SU-DHL-6 (cell line): Measurements from ENCODE around the gene TADA1.

Experiments
- H2AFZ ChIP-seq: fragments of 200-600 bp; sonication (generic); 2 replicates; pipeline ENCODE4 v1.6.1; 2014; ENCODE audit warnings: low read depth, mild to moderate bottlenecking, moderate library complexity, mixed read lengths, antibody characterized with exemption, low read length; ENCODE audit not compliant: severe bottlenecking
- H3F3A ChIP-seq: fragments of 200-600 bp; shearing (Covaris generic); 2 replicates; pipeline ENCODE4 v1.6.0; 2016; ENCODE audit warnings: antibody characterized with exemption, mild to moderate bottlenecking; ENCODE audit not compliant: insufficient read depth
- H3K27ac ChIP-seq: fragments of 200-600 bp; sonication (generic); 2 replicates; pipeline ENCODE4 v1.5.1; 2016; ENCODE audit warnings: low read depth, mild to moderate bottlenecking, low read length, moderate library complexity, mixed read lengths
- H3K27me3 ChIP-seq: fragments of 200-600 bp; sonication (generic), shearing (Covaris generic); 2 replicates; pipeline ENCODE4 v1.6.0; 2014; ENCODE audit warnings: mild to moderate bottlenecking, low read length
- H3K36me3 ChIP-seq: fragments of 200-600 bp; sonication (generic); 2 replicates; pipeline ENCODE4 v1.6.1; 2014; ENCODE audit warnings: mild to moderate bottlenecking, low read length, mixed read lengths
- H3K4me2 ChIP-seq: fragments of 300-600, 200-600 bp; shearing (Covaris generic), sonication (generic); 2 replicates; pipeline ENCODE4 v1.6.0; 2014; ENCODE audit warnings: low read length, low read depth, mild to moderate bottlenecking; ENCODE audit not compliant: poor library complexity, severe bottlenecking
- H3K4me3 ChIP-seq: fragments of 200-600 bp; sonication (generic); 2 replicates; pipeline ENCODE4 v1.5.1; 2014; ENCODE audit warnings: antibody characterized with exemption, low read length, mild to moderate bottlenecking, mixed read lengths; ENCODE audit not compliant: insufficient read depth, poor library complexity, severe bottlenecking
- H3K79me2 ChIP-seq: fragments of 200-600 bp; sonication (generic); 2 replicates; pipeline ENCODE4 v1.6.1; 2014; ENCODE audit warnings: mild to moderate bottlenecking, low read length, moderate library complexity; ENCODE audit not compliant: insufficient read depth
- H3K9ac ChIP-seq: fragments of 200-600 bp; sonication (generic); 2 replicates; pipeline ENCODE4 v1.7.0; 2014; ENCODE audit warnings: mild to moderate bottlenecking, low read length
- H3K9me2 ChIP-seq: fragments of 200-600 bp; sonication (generic); replicated peaks from 2 replicates; pipeline ENCODE4 v1.6.1; 2014; ENCODE audit warnings: low read length; ENCODE audit not compliant: insufficient read depth
- H3K9me3 ChIP-seq: fragments of 200-600 bp; sonication (generic); 2 replicates; pipeline ENCODE4 v1.6.1; 2014; ENCODE audit warnings: low read length, mixed read lengths; ENCODE audit not compliant: insufficient read depth
- H4K20me1 ChIP-seq: fragments of 200-600 bp; sonication (generic); 2 replicates; pipeline ENCODE4 v1.6.1; 2014; ENCODE audit warnings: low read depth, mild to moderate bottlenecking, antibody characterized with exemption, low read length, moderate library complexity, mixed read lengths
- EZH2phosphoT487 ChIP-seq: fragments of 200-600 bp; sonication (generic), shearing (Covaris generic); conservative IDR thresholded peaks from 2 replicates; pipeline ENCODE4 v1.6.1; 2018; ENCODE audit warnings: mild to moderate bottlenecking, antibody characterized with exemption, low read length, moderate library complexity, mixed read lengths
- TF ChIP-seq, protein P1 (sequence below): fragments of 200-600 bp; sonication (generic); IDR thresholded peaks from one replicate; pipeline ENCODE4 v1.5.1; 2017; ENCODE audit warnings: antibody characterized with exemption, mild to moderate bottlenecking, low read length, moderate library complexity; ENCODE audit not compliant: insufficient read depth, poor library complexity, severe bottlenecking

TADA1 gene

DNA sequence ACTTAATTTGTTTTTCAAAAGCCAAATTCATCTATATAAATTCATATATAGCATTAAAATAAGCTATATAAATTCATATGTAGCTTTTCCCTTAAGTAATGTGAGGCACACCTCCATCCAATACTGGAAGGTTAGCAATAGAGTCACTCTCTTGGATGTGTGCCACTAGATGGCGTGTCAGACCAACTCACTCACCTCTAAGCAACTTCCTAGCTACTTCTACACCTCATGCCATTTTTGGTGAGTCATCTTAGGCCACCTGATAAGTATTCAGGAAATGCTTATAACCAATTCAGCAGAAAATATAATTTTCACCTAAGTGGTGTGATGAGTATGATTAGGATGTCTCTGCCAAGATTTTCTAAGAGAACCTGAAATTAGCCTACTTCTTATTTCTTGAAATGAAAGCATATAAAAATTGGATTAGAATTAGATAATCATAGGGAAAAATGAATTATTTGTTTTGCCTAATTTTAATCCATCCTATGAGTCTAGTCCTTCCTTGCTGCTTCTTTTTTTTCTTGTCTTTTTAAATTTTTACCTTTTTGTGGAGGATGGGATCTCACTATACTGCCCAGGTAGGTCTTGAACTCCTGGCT is 34.4 kb upstream of the TADA1 start:
- H2AFZ ChIP-seq: no peak overlapping the region
- H3K4me3 ChIP-seq: no peak overlapping the region
- H3K4me2 ChIP-seq: no peak overlapping the region
- no peak overlapping the region for H3K9ac ChIP-seq
- H3K27ac ChIP-seq: no peak overlapping the region
- H3K9me2 ChIP-seq: no peaks in the 10 kb centered on the region
- no peaks in the 10 kb centered on the region for H4K20me1 ChIP-seq
- H3K79me2 ChIP-seq: no peaks in the 10 kb centered on the region
- H3K36me3 ChIP-seq: 0 out of 2 replicates have a peak, but pooled peaks cover 4% of the 10 kb centered on the region
- H3K27me3 ChIP-seq: no peaks in the 10 kb centered on the region
- H3K9me3 ChIP-seq: 0 out of 2 replicates have a peak, but pooled peaks cover 4% of the 10 kb centered on the region
- no peaks in the 10 kb centered on the region for H3F3A ChIP-seq
- no peak for TF ChIP-seq EZH2phosphoT487
- TF ChIP-seq, protein P1, sequence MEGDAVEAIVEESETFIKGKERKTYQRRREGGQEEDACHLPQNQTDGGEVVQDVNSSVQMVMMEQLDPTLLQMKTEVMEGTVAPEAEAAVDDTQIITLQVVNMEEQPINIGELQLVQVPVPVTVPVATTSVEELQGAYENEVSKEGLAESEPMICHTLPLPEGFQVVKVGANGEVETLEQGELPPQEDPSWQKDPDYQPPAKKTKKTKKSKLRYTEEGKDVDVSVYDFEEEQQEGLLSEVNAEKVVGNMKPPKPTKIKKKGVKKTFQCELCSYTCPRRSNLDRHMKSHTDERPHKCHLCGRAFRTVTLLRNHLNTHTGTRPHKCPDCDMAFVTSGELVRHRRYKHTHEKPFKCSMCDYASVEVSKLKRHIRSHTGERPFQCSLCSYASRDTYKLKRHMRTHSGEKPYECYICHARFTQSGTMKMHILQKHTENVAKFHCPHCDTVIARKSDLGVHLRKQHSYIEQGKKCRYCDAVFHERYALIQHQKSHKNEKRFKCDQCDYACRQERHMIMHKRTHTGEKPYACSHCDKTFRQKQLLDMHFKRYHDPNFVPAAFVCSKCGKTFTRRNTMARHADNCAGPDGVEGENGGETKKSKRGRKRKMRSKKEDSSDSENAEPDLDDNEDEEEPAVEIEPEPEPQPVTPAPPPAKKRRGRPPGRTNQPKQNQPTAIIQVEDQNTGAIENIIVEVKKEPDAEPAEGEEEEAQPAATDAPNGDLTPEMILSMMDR: peak; percentile 87

DNA sequence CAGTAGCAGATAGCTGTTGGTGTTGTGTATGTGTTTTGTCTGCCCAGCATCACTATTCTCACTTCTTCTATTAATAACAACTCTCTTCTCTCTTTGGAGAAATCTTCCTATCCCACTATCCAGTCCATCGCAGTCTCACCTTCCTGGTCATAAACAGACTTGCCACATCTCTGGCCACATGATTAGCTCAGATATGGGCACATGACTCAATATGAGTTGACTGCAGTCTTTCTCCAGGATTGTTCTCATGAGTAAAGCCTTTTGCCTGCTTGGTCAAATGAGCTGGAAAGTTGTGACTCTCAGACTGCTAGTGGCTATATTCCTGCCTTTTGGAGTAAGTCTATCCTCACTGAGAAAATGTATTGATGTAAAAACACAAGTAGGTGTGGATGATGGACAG is 32.9 kb upstream of the TADA1 start:
- H3K27me3 ChIP-seq: no peaks in the 10 kb centered on the region
- no peak for TF ChIP-seq EZH2phosphoT487
- TF ChIP-seq, protein P1: no peak
- H3F3A ChIP-seq: no peaks in the 10 kb centered on the region
- no peaks in the 10 kb centered on the region for H3K79me2 ChIP-seq
- 0 out of 2 replicates have a peak, but pooled peaks cover 4% of the 10 kb centered on the region for H3K36me3 ChIP-seq
- H3K9ac ChIP-seq: no peak overlapping the region
- H3K9me2 ChIP-seq: no peaks in the 10 kb centered on the region
- H3K4me3 ChIP-seq: no peak overlapping the region
- no peaks in the 10 kb centered on the region for H4K20me1 ChIP-seq
- no peak overlapping the region for H2AFZ ChIP-seq
- H3K27ac ChIP-seq: no peak overlapping the region
- no peak overlapping the region for H3K4me2 ChIP-seq
- H3K9me3 ChIP-seq: 0 out of 2 replicates have a peak, but pooled peaks cover 4% of the 10 kb centered on the region

DNA sequence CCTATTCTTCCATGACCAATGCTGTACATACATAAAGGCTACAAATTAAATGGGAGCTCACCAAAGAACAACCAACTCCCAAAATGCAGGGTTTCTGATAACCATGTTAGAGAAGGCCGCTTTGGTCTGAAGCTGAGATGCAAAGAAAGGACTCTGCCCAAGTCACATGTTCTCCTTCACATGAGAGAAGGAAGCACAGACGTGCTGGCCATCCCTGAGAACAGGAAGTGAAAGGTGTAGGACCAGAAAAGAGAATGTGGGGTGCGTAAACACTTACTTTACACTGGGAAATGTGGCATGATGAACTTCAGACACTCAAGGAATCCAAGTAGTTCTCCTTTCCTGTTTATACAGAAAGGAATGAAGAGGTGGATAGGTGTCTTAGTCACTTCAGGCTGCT is 31.7 kb upstream of the TADA1 start:
- Histone ChIP-seq H3K27me3 (no peaks in the 10 kb centered on the region), H3K9me2 (no peaks in the 10 kb centered on the region), H3K36me3 (0 out of 2 replicates have a peak, but pooled peaks cover 4% of the 10 kb centered on the region), H3K4me2 (no peak overlapping the region), H3K4me3 (no peak overlapping the region), H3K79me2 (no peaks in the 10 kb centered on the region), H3K9ac (no peak overlapping the region), H2AFZ (peak overlapping the region; percentile 35), H3K9me3 (0 out of 2 replicates have a peak, but pooled peaks cover 4% of the 10 kb centered on the region), H3F3A (no peaks in the 10 kb centered on the region), H3K27ac (no peak overlapping the region), H4K20me1 (no peaks in the 10 kb centered on the region)
- TF ChIP-seq EZH2phosphoT487: no peak
- TF ChIP-seq, protein P1: no peak
